Erythroblast (primary cell): ENCODE measurements around the gene VANGL2.
"Not testable (repeated sequence)": the region's sequence is repeated elsewhere in the genome, so short reads cannot be mapped to it uniquely, and the experiment has no call there.

Experiments
- GATA1 ChIP-seq: IDR thresholded peaks from 2 replicates; pipeline ENCODE4 v1.6.1; 2011; ENCODE audit warnings: low read depth, mild to moderate bottlenecking, control low read depth, low read length, moderate library complexity
- POLR2A ChIP-seq: IDR thresholded peaks from 2 replicates; pipeline ENCODE4 v1.6.1; 2011; ENCODE audit warnings: mild to moderate bottlenecking, low read length

DNA sequence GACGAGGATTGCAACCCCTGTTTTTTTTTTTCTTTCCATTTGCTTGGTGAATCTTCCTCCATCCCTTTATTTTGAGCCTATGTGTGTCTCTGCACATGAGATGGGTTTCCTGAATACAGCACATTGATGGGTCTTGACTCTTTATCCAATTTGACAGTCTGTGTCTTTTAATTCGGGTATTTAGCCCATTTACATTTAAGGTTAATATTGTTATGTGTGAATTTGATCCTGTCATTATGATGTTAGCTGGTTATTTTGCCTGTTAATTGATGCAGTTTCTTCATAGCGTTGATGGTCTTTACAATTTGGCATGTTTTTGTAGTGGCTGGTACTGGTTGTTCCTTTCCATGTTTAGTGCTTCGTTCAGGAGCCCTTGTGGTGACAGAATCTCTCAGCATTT lies 12.0 kb upstream of the VANGL2 start:
- not testable (repeated sequence) for TF ChIP-seq POLR2A, GATA1
